K562 (cell line): ENCODE measurements around the gene RIPOR2. TPM values are rescaled to one million over a fixed set of nuclear protein-coding genes. Genes with fewer than 3 reads are reported as not detected.
"Not testable (repeated sequence)": the region's sequence is repeated elsewhere in the genome, so short reads cannot be mapped to it uniquely, and the experiment has no call there.

Source experiments
- ATAC-seq: fragments of 200-7000 bp; cut with Tn5 transposase; 3 replicates; pipeline ENCODE4 v1.9.1; 2020; ENCODE audit warnings: moderate library complexity
- BruUV-seq: library from RNA; stranded (reverse); fragments of 400-500 nt; replicated peaks from 2 replicates; lab custom pipeline; 2021; lab: Mats Ljungman, UMichigan
- CTCF ChIA-PET: fragments of 300-600 bp; formaldehyde crosslinking; extraction: SDS; loops from one replicate; lab custom pipeline; 2021; ENCODE audit warnings: low intra/inter-chr PET ratio; lab: Yijun Ruan, JAX
- POLR2A ChIA-PET: fragments of 300-600, 350-650 bp; sonication (Branson Sonifier 250); formaldehyde crosslinking; extraction: SDS; loops from one replicate; lab custom pipeline; 2021; ENCODE audit warnings: antibody characterized with exemption, inconsistent platforms; lab: Yijun Ruan, JAX
- DNase-seq, 4 experiments: peaks; one replicate each; pipeline versions ENCODE4 v3.0.0 to v3.0.0-alpha.2; 2011 to 2018; ENCODE audit warnings: low spot score in 3 of 4, mixed read lengths in 3 of 4; ENCODE audit errors: extremely low read depth in 1 of 4
- FAIRE-seq: peaks from 2 replicates; lab custom pipeline; 2011; peaks lifted over from hg19 to GRCh38; lab: Jason Lieb, UNC
- H2AFZ ChIP-seq: 2 replicates; pipeline ENCODE4 v1.6.0; 2011; ENCODE audit warnings: low read depth, low read length, control low read depth, inconsistent platforms
- H3K27ac ChIP-seq: fragments of 200-600 bp; 3 replicates; pipeline ENCODE4 v1.8.0; 2011; ENCODE audit warnings: low read depth, mild to moderate bottlenecking, control low read depth, inconsistent platforms, low read length, moderate library complexity, mixed read lengths; ENCODE audit errors: extremely low read depth
- H3K27me3 ChIP-seq, 2 experiments: fragments of 300-600 bp in 1 of 2; 2 replicates in 1 of 2; 3 replicates in 1 of 2; pipeline versions ENCODE4 v1.6.0 to v1.8.0; 2011; ENCODE audit warnings: inconsistent platforms in 2 of 2, low read length in 2 of 2, mild to moderate bottlenecking in 1 of 2, mixed read lengths in 1 of 2, moderate library complexity in 1 of 2; ENCODE audit not compliant: control insufficient read depth in 2 of 2, insufficient read depth in 2 of 2
- H3K36me3 ChIP-seq: fragments of 300-600 bp; 3 replicates; pipeline ENCODE4 v1.8.0; 2011; ENCODE audit warnings: mild to moderate bottlenecking, low read length, inconsistent platforms; ENCODE audit not compliant: control insufficient read depth, insufficient read depth
- H3K4me1 ChIP-seq, 2 experiments: fragments of 200-600 bp in 1 of 2; replicated peaks in 1 of 2; 2 replicates in 1 of 2; 3 replicates in 1 of 2; pipeline versions ENCODE4 v1.5.1 to v1.8.0; 2011; ENCODE audit warnings: inconsistent platforms in 2 of 2, low read length in 2 of 2, mild to moderate bottlenecking in 1 of 2, mixed read lengths in 1 of 2, moderate library complexity in 1 of 2; ENCODE audit not compliant: control insufficient read depth in 2 of 2, insufficient read depth in 2 of 2
- H3K4me2 ChIP-seq: 2 replicates; pipeline ENCODE4 v1.6.1; 2011; ENCODE audit warnings: low read length, control low read depth, inconsistent platforms, mixed read lengths; ENCODE audit not compliant: insufficient read depth
- H3K4me3 ChIP-seq: fragments of 200-600 bp; sonication (generic), shearing (Covaris generic); 2 replicates; pipeline ENCODE4 v1.5.1; 2016; ENCODE audit warnings: control low read depth, inconsistent platforms
- H3K79me2 ChIP-seq: fragments of 200-600 bp; 3 replicates; pipeline ENCODE4 v1.8.0; 2011; ENCODE audit warnings: low read length, inconsistent platforms; ENCODE audit not compliant: control insufficient read depth, insufficient read depth
- H3K9ac ChIP-seq, 2 experiments: 2 replicates each; pipeline versions ENCODE4 v1.6.0 to v1.6.1; 2011; ENCODE audit warnings: low read depth in 2 of 2, low read length in 2 of 2, control low read depth in 1 of 2, inconsistent platforms in 1 of 2, mild to moderate bottlenecking in 1 of 2, mixed read lengths in 1 of 2; ENCODE audit not compliant: insufficient read depth in 1 of 2
- H3K9me1 ChIP-seq: one replicate; pipeline ENCODE4 v1.6.0; 2011; ENCODE audit warnings: inconsistent platforms, mild to moderate bottlenecking, low read length, moderate library complexity; ENCODE audit not compliant: control insufficient read depth, insufficient read depth
- H3K9me3 ChIP-seq: replicated peaks from 2 replicates; pipeline ENCODE4 v1.5.1; 2011; ENCODE audit warnings: low read depth, low read length, inconsistent platforms; ENCODE audit not compliant: control insufficient read depth, insufficient read depth
- H4K20me1 ChIP-seq: replicated peaks from 2 replicates; pipeline ENCODE4 v1.6.1; 2011; ENCODE audit warnings: low read length, inconsistent platforms, mixed read lengths; ENCODE audit not compliant: control insufficient read depth, insufficient read depth
- ARID2 ChIP-seq: fragments of 450-650 bp; IDR thresholded peaks from 2 replicates; pipeline ENCODE4 v1.6.1; 2017; ENCODE audit warnings: antibody characterized with exemption, mild to moderate bottlenecking
- BACH1 ChIP-seq: fragments of 200-800 bp; sonication (Bioruptor generic); IDR thresholded peaks from 2 replicates; pipeline ENCODE4 v1.6.1; 2016; ENCODE audit warnings: missing genetic modification characterization, missing compliant biosample characterization
- LARP7 ChIP-seq: fragments of 450-650 bp; IDR thresholded peaks from 2 replicates; pipeline ENCODE4 v1.6.1; 2016
- TAF7 ChIP-seq: fragments of 450-650 bp; IDR thresholded peaks from 2 replicates; pipeline ENCODE4 v1.6.1; 2016; ENCODE audit warnings: missing genetic modification characterization, missing compliant biosample characterization
- ZNF143 ChIP-seq: sonication (generic); formaldehyde crosslinking; IDR thresholded peaks from 2 replicates; pipeline ENCODE4 v1.9.0; 2022; ENCODE audit warnings: mild to moderate bottlenecking, missing genetic modification reagents
- WGBS: fragments of 100-300 bp; shearing (Covaris generic); methylation state at CpG from one replicate; pipeline ENCODE4 v1.1.6; 2016; ENCODE audit warnings: low coverage, mixed read lengths; ENCODE audit not compliant: insufficient coverage; ENCODE audit errors: missing lambda C conversion rate; 5-methylcytosine and 5-hydroxymethylcytosine counted together
- in situ Hi-C: fragments of 300-500 bp; cut with MboI; formaldehyde crosslinking; loops from 4 replicates; pipeline ENCODE4 v1.15.0; 2018; ENCODE audit warnings: inconsistent platforms, mixed read lengths
- intact Hi-C: fragments of 100-400 bp; cut with micrococcal nuclease; formaldehyde crosslinking; loops from 2 replicates; pipeline ENCODE4 v1.14.2; 2022
- polyA plus RNA-seq, 8 experiments: library from polyadenylated mRNA; depleted of rRNA in 4 of 8; stranded (reverse) in 5 of 8; unstranded in 3 of 8; fragments of >200 nt; fragmentation: Nextera tagmentation in 2 of 8; fragmentation: Illumina TruSeq in 1 of 8; extraction: Ambion mirVana in 2 of 8; extraction: Trizol in 1 of 8; gene quantifications; 2 replicates each; pipeline versions ENCODE4 v1.2.1 to v1.2.3, GENCODE V29; 2011 to 2014; ENCODE audit warnings: inconsistent platforms in 1 of 8, missing spikeins in 1 of 8
- total RNA-seq, 7 experiments: library from RNA; depleted of rRNA in 6 of 7; stranded (reverse); fragments of >200 nt in 6 of 7; fragmentation: Illumina TruSeq in 2 of 7; extraction: Trizol in 2 of 7; gene quantifications; 2 replicates each; pipeline versions ENCODE4 v1.2.1 to v1.2.3, GENCODE V29; 2011 to 2021; ENCODE audit warnings: low replicate concordance in 1 of 7

The RIPOR2 gene
- total and polyA plus RNA-seq, 9 of the 15 experiments (the other 6 are each of a cell fraction or from before 2014, with no cell fraction given): 0.04 to 1.0 (median 0.47) TPM; not detected in 2

GRCh38 chr6:24927277-24927955 lies 8.3 kb downstream of the RIPOR2 start:
- TF ChIP-seq BACH1 (tag) (no peak), LARP7 (0 out of 2 replicates have a peak, but pooled peaks have one; percentile 55), TAF7 (tag) (no peak), ARID2 (peak; percentile 30; the same call in 1 of the 2 replicates), ZNF143 (no peak)
- H4K20me1 ChIP-seq: no peaks in the 10 kb centered on the region
- 0% methylated on average over 3 of the region's 3 CpGs for WGBS
- in situ Hi-C loops: no loop called here
- H3K27ac ChIP-seq: no peak overlapping the region
- no peaks in the 10 kb centered on the region for H3K4me1 ChIP-seq
- no peak for ATAC-seq
- H3K79me2 ChIP-seq: no peaks in the 10 kb centered on the region
- intact Hi-C loops: no loop called here
- FAIRE-seq: peak; percentile 37
- no peak overlapping the region for H3K4me2 ChIP-seq
- H3K27me3 ChIP-seq: peaks cover 0 to 5% of the 10 kb centered on the region in 2 experiments; a peak in 1 of 5 replicates
- H3K9ac ChIP-seq: no peak overlapping the region
- no peaks in the 10 kb centered on the region for H3K9me3 ChIP-seq
- no peak overlapping the region for H3K4me3 ChIP-seq
- no peak overlapping the region for H2AFZ ChIP-seq
- H3K36me3 ChIP-seq: no peaks in the 10 kb centered on the region
- POLR2A ChIA-PET: interaction anchor here (1.2 kb wide), 1 partner anchor 9 kb away, joined by 5 read pairs; no protein-coding TSS in a partner anchor
- CTCF ChIA-PET: no interaction called here
- H3K9me1 ChIP-seq: no peaks in the 10 kb centered on the region
- BruUV-seq: no TSS peak
- no peak for DNase-seq

DNA sequence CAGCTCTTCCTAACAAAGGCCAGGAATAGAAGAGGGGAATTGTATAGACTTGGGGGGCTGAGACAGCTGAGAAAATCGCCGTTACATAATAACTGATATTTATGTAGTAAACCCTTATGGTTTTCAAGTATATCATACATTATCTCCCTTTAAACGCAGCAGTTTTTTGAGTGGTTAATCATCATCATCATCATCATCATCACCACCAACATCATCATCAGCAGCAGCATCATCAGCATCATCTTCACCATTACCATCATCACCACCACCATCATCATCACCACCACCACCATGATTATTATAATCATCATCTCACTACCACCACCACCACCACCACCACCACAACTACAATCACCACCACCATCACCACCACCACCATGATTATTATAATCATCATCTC lies 9.1 kb downstream of the RIPOR2 start:
- H3K79me2 ChIP-seq, H3K27ac ChIP-seq: not testable (repeated sequence)
- WGBS: 0% methylated on average over 3 of the region's 3 CpGs

More for the DNA sequence above, 9.1 kb downstream of the RIPOR2 start:
- H3K9me3 ChIP-seq, BruUV-seq, FAIRE-seq, DNase-seq, H3K4me1 ChIP-seq, CTCF ChIA-PET, H3K4me3 ChIP-seq, H4K20me1 ChIP-seq, ATAC-seq, H3K4me2 ChIP-seq, POLR2A ChIA-PET, H3K9me1 ChIP-seq, in situ Hi-C loops, H3K36me3 ChIP-seq, H3K9ac ChIP-seq, H2AFZ ChIP-seq, intact Hi-C loops, H3K27me3 ChIP-seq: not testable (repeated sequence)
